Panc1 (cell line): ENCODE data around the gene ZNF778. TPM values are rescaled to one million over a fixed set of nuclear protein-coding genes. Genes with fewer than 3 reads are reported as not detected.

Experiments used
- ATAC-seq: fragments of 200-7000 bp; cut with Tn5 transposase; 2 replicates; pipeline ENCODE4 v1.9.1; 2020; ENCODE audit warnings: mild to moderate bottlenecking, moderate library complexity
- BruUV-seq: library from RNA; stranded (reverse); fragments of 400-500 nt; replicated peaks from 2 replicates; lab custom pipeline; 2021; lab: Mats Ljungman, UMichigan
- CTCF ChIA-PET: fragments of 300-600 bp; sonication (Branson Sonifier 250); formaldehyde crosslinking; loops from one replicate; lab custom pipeline; 2022; ENCODE audit warnings: antibody characterized with exemption; lab: Charles Lee
- POLR2A ChIA-PET: fragments of 300-600 bp; sonication (Branson Sonifier 250); formaldehyde crosslinking; loops from one replicate; lab custom pipeline; 2022; ENCODE audit warnings: antibody characterized with exemption; lab: Charles Lee
- DNase-seq: peaks from one replicate; pipeline ENCODE4 v3.0.0-alpha.2; 2010; ENCODE audit warnings: low read depth, low spot score
- H3K27ac ChIP-seq: 2 replicates; pipeline ENCODE4 v1.5.1; 2011; ENCODE audit warnings: mild to moderate bottlenecking, low read length, inconsistent platforms
- H3K27me3 ChIP-seq: fragments of 200-500 bp; sonication (Bioruptor generic); 2 replicates; pipeline ENCODE4 v1.6.0; 2014; ENCODE audit warnings: low read length, inconsistent platforms; ENCODE audit not compliant: control insufficient read depth, insufficient read depth
- H3K36me3 ChIP-seq: fragments of 200-500 bp; sonication (Bioruptor generic); 2 replicates; pipeline ENCODE4 v1.5.1; 2014; ENCODE audit warnings: inconsistent platforms, mild to moderate bottlenecking, low read length, moderate library complexity; ENCODE audit not compliant: control insufficient read depth, insufficient read depth
- H3K4me1 ChIP-seq: 2 replicates; pipeline ENCODE4 v1.5.1; 2011; ENCODE audit warnings: inconsistent platforms, mild to moderate bottlenecking, low read length, moderate library complexity; ENCODE audit not compliant: control insufficient read depth, insufficient read depth
- H3K4me3 ChIP-seq, 2 experiments: 2 replicates each; pipeline ENCODE4 v1.5.1; 2011 to 2012; ENCODE audit warnings: low read depth in 2 of 2, low read length in 2 of 2, mild to moderate bottlenecking in 2 of 2, inconsistent platforms in 1 of 2, moderate library complexity in 1 of 2
- H3K9me3 ChIP-seq: fragments of 200-500 bp; sonication (Bioruptor generic); 2 replicates; pipeline ENCODE4 v1.5.1; 2014; ENCODE audit warnings: low read depth, mild to moderate bottlenecking, inconsistent platforms, low read length, moderate library complexity; ENCODE audit not compliant: control insufficient read depth, insufficient read depth
- CTCF ChIP-seq: fragments of 450-650 bp; IDR thresholded peaks from 2 replicates; pipeline ENCODE4 v1.5.1; 2017; ENCODE audit warnings: mild to moderate bottlenecking
- POLR2AphosphoS5 ChIP-seq: IDR thresholded peaks from 2 replicates; pipeline ENCODE4 v1.6.1; 2012; ENCODE audit warnings: mild to moderate bottlenecking, low read depth, low read length, moderate library complexity
- REST ChIP-seq, 2 experiments: IDR thresholded peaks; 2 replicates each; pipeline ENCODE4 v1.6.1; 2011 to 2012; ENCODE audit warnings: low read depth in 2 of 2, control low read depth in 1 of 2, low read length in 1 of 2, mild to moderate bottlenecking in 1 of 2, moderate library complexity in 1 of 2; ENCODE audit not compliant: insufficient read depth in 1 of 2
- SIN3A ChIP-seq: IDR thresholded peaks from 2 replicates; pipeline ENCODE4 v1.6.1; 2012; ENCODE audit warnings: low read depth, mild to moderate bottlenecking, low read length, moderate library complexity, borderline replicate concordance; ENCODE audit not compliant: insufficient read depth
- TCF7L2 ChIP-seq: IDR thresholded peaks from 2 replicates; pipeline ENCODE4 v1.6.1; 2011; ENCODE audit warnings: mild to moderate bottlenecking, low read depth, low read length, inconsistent platforms
- in situ Hi-C: cut with HindIII; loops from 2 replicates; pipeline ENCODE4 v1.10.0; 2016; ENCODE audit warnings: low sequenced_read_pairs, low pct_unique_long_range_greater_than_20kb
- intact Hi-C: fragments of 100-400 bp; cut with micrococcal nuclease; formaldehyde crosslinking; loops from one replicate; pipeline ENCODE4 v1.10.0; 2022; ENCODE audit not compliant: unreplicated experiment
- total RNA-seq: library from RNA; stranded (reverse); gene quantifications from one replicate; pipeline ENCODE4 v1.2.1, GENCODE V29; 2021; ENCODE audit not compliant: unreplicated experiment

The ZNF778 gene
- total RNA-seq, 1 experiment from 2014 or later = 15.0 TPM

- ATAC-seq (peak; percentile 91), DNase-seq (no peak)
- Histone ChIP-seq H3K9me3 (no peaks in the 10 kb centered on the region), H3K27me3 (peaks cover 3% of the 10 kb centered on the region; the same call in 1 of the 2 replicates), H3K27ac (no peak overlapping the region), H3K4me1 (no peaks in the 10 kb centered on the region), H3K4me3 (peak overlapping the region; percentile 28 to 41), H3K36me3 (no peaks in the 10 kb centered on the region; the same call in 1 of the 2 replicates)
- in situ Hi-C loops (no loop called here), intact Hi-C loops (no loop called here)
- BruUV-seq = no TSS peak
- CTCF ChIA-PET = interaction anchor here (0.7 kb wide), 1 partner anchor 9 kb away, joined by 13 read pairs; no protein-coding TSS in a partner anchor
- no peak for TF ChIP-seq POLR2AphosphoS5
- TF ChIP-seq REST (IDR thresholded peaks at IDR 0.05; ENCODE audit: insufficient read depth in 1 of 2, low read depth in 2 of 2, low read length in 1 of 2) = no peak
- TF ChIP-seq SIN3A = no peak
- no peak for TF ChIP-seq CTCF
- POLR2A ChIA-PET = interaction anchor here (0.6 kb wide), 1 partner anchor 9 kb away, joined by 3 read pairs; no protein-coding TSS in a partner anchor
These were observed 15.8 kb upstream of the ZNF778 start for GRCh38 chr16:89201439-89202377.

GRCh38 chr16:89202422-89203215, 14.9 kb upstream of the ZNF778 start:
- H3K9me3 ChIP-seq = no peaks in the 10 kb centered on the region
- intact Hi-C loops = no loop called here
- DNase-seq (no peak), ATAC-seq (no peak)
- no peaks in the 10 kb centered on the region for H3K4me1 ChIP-seq
- in situ Hi-C loops = no loop called here
- H3K4me3 ChIP-seq = peak overlapping the region; percentile 28 to 41
- no peaks in the 10 kb centered on the region; the same call in 1 of the 2 replicates for H3K36me3 ChIP-seq
- peaks cover 3% of the 10 kb centered on the region; the same call in 1 of the 2 replicates for H3K27me3 ChIP-seq
- POLR2A ChIA-PET = interaction anchor here (0.6 kb wide), 1 partner anchor 10 kb away, joined by 3 read pairs; no protein-coding TSS in a partner anchor
- CTCF ChIA-PET = no interaction called here
- no TSS peak for BruUV-seq
- TF ChIP-seq TCF7L2 = no peak
- no peak for TF ChIP-seq CTCF
- no peak for TF ChIP-seq POLR2AphosphoS5
- no peak for TF ChIP-seq SIN3A
- no peak for TF ChIP-seq REST (IDR thresholded peaks at IDR 0.05; ENCODE audit: insufficient read depth in 1 of 2, low read depth in 2 of 2, low read length in 1 of 2)
- H3K27ac ChIP-seq = no peak overlapping the region
